ENCODE data around the gene NAT16.

Gene NAT16

DNA sequence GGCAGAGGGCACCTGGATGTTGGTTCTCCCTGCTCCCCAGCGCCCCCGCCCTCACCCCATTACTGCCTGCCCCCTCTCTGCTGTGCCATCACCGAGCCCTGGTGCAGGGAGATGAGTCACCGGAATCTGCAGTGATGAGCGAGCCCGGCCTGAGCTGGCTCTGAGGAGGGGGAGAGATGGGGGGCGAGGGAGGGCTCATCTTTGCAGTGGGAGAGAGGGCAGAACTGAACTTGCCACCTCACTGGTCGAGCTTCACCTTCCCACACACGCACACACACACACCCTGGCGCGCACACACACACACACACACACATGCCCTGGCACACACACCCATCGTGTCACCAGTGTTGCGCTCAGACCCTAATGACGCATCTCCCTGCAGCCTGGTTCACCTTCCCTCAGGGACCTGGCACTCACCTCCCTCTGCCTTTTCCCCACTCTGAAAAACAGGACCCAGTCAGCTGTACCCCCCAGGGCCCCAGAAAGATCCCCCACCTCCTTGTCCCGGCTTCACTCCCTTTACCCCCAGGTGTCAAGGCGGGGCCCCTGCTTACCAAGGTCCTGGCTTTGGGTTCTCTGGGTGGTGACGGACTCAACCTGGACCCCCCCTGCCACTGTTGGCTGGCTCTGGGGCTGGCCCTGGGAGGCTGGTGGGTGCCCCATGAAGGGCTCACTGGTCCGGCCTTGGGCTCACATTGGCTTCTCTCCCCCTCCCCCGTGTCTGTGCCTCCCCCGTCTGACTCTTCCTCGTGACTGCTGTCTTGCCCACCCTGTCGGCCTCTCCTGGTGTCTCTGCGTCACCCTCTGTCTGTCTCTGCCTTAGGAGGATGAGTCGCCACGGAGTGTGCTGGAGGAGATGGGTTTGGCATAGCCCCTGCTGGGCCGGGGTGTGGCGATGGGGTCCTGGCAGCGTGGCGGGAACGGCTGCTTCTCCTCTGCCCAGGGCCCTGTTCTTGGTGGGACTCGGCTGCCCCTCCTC, 20.1 kb downstream of the NAT16 start:
- Histone ChIP-seq H3K4me3 (ENCODE audit: low read length) (no peak overlapping the region), H3K4me2 (ENCODE audit: low read length) (no peak overlapping the region), H3F3A (ENCODE audit: control insufficient read depth, insufficient read depth) (peaks cover 39% of the 10 kb centered on the region), H3K9me2 (replicated peaks; ENCODE audit: control insufficient read depth, low read length) (no peaks in the 10 kb centered on the region), H3K27me3 (ENCODE audit: control insufficient read depth, low read length) (no peaks in the 10 kb centered on the region), H3K27ac (ENCODE audit: low read depth, low read length) (no peak overlapping the region), H3K4me1 (ENCODE audit: control insufficient read depth, low read length) (peaks cover 42% of the 10 kb centered on the region), H3K9me3 (ENCODE audit: control insufficient read depth, insufficient read depth, low read length) (no peaks in the 10 kb centered on the region), H3K79me2 (ENCODE audit: control insufficient read depth, low read length) (peaks cover 25% of the 10 kb centered on the region), H4K20me1 (ENCODE audit: control insufficient read depth, insufficient read depth, low read depth, low read length) (peaks cover 9% of the 10 kb centered on the region), H3K36me3 (ENCODE audit: control insufficient read depth, low read length) (peaks cover 42% of the 10 kb centered on the region)
- no peak for TF ChIP-seq EZH2phosphoT487 (IDR thresholded peaks at IDR 0.05; ENCODE audit: borderline replicate concordance, low read length)
- TF ChIP-seq, protein P1, sequence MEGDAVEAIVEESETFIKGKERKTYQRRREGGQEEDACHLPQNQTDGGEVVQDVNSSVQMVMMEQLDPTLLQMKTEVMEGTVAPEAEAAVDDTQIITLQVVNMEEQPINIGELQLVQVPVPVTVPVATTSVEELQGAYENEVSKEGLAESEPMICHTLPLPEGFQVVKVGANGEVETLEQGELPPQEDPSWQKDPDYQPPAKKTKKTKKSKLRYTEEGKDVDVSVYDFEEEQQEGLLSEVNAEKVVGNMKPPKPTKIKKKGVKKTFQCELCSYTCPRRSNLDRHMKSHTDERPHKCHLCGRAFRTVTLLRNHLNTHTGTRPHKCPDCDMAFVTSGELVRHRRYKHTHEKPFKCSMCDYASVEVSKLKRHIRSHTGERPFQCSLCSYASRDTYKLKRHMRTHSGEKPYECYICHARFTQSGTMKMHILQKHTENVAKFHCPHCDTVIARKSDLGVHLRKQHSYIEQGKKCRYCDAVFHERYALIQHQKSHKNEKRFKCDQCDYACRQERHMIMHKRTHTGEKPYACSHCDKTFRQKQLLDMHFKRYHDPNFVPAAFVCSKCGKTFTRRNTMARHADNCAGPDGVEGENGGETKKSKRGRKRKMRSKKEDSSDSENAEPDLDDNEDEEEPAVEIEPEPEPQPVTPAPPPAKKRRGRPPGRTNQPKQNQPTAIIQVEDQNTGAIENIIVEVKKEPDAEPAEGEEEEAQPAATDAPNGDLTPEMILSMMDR (IDR thresholded peaks at IDR 0.05; ENCODE audit: low read depth, low read length, poor library complexity, severe bottlenecking) = no peak

DNA sequence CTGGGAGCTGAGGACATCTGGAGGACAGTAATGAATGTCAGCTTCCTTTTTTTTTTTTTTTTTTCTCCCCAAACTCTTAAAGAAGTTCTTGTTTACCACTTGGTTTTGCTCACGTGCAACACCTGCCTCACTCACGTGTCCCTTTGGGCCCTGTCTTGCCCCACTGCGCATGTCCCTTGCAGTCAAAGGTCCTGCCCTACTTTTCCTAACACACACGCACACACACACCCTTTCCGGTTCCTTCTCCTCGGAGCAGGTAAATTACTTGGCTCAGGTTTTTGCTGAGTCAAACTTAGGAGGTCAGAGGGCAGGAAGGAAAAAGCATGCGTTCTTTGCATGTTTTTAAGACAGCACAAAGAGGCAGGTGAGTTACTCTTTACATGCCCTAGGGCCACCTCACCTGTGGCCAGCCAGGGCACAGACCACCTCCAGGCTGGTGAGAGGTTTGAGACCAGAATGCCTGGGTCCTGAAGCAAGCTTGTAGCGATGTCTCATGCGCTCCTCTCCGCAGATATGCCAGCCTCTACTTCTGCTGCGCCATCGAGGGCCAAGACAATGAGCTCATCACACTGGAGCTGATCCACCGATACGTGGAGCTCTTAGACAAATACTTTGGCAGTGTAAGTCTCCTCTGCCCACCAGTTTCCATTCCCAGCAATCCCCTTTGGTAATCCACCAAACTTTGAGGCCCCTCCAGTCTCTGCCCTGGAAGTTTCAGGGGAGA, 23.1 kb downstream of the NAT16 start:
- H3K79me2 ChIP-seq (ENCODE audit: control insufficient read depth, low read length) = peaks cover 20% of the 10 kb centered on the region
- H3K9me2 ChIP-seq (replicated peaks; ENCODE audit: control insufficient read depth, low read length) = no peaks in the 10 kb centered on the region
- no peak overlapping the region for H3K27ac ChIP-seq (ENCODE audit: low read depth, low read length)
- no peak overlapping the region for H3K4me2 ChIP-seq (ENCODE audit: low read length)
- H3K4me1 ChIP-seq (ENCODE audit: control insufficient read depth, low read length) = peaks cover 25% of the 10 kb centered on the region
- H3K36me3 ChIP-seq (ENCODE audit: control insufficient read depth, low read length) = peaks cover 45% of the 10 kb centered on the region
- peaks cover 30% of the 10 kb centered on the region for H3F3A ChIP-seq (ENCODE audit: control insufficient read depth, insufficient read depth)
- no peaks in the 10 kb centered on the region for H3K9me3 ChIP-seq (ENCODE audit: control insufficient read depth, insufficient read depth, low read length)
- H4K20me1 ChIP-seq (ENCODE audit: control insufficient read depth, insufficient read depth, low read depth, low read length) = no peaks in the 10 kb centered on the region
- H3K4me3 ChIP-seq (ENCODE audit: low read length) = no peak overlapping the region
- peaks cover 12% of the 10 kb centered on the region for H3K27me3 ChIP-seq (ENCODE audit: control insufficient read depth, low read length)
- TF ChIP-seq, protein P1 (IDR thresholded peaks at IDR 0.05; ENCODE audit: low read depth, low read length, poor library complexity, severe bottlenecking) = no peak
- TF ChIP-seq EZH2phosphoT487 (IDR thresholded peaks at IDR 0.05; ENCODE audit: borderline replicate concordance, low read length) = no peak

DNA sequence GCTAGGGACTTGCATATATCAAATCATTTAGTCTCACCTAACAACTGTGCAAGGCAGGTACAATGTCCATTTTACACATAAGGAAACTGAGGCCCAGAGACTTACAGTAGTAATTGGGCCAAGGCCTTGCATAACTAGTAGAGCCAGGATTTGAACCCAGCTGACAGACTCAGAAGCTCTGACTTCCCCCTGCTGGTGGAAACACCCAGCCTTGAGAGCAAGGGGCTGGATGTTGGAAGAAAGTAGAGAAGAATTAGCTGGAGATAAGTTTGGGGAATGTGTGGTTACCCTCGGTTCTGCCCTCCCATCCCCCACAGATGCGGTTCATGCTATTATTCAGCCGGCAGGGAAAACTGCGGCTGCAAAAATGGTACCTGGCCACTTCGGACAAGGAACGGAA, 23.8 kb downstream of the NAT16 start:
- Histone ChIP-seq H3K27ac (ENCODE audit: low read depth, low read length) (no peak overlapping the region), H3K36me3 (ENCODE audit: control insufficient read depth, low read length) (peaks cover 38% of the 10 kb centered on the region), H3F3A (ENCODE audit: control insufficient read depth, insufficient read depth) (peaks cover 22% of the 10 kb centered on the region), H3K4me3 (ENCODE audit: low read length) (no peak overlapping the region), H3K27me3 (ENCODE audit: control insufficient read depth, low read length) (peaks cover 12% of the 10 kb centered on the region), H4K20me1 (ENCODE audit: control insufficient read depth, insufficient read depth, low read depth, low read length) (no peaks in the 10 kb centered on the region), H3K4me2 (ENCODE audit: low read length) (0 out of 2 replicates have a peak overlapping the region, but pooled peaks have one; percentile 1), H3K9me3 (ENCODE audit: control insufficient read depth, insufficient read depth, low read length) (no peaks in the 10 kb centered on the region), H3K9me2 (replicated peaks; ENCODE audit: control insufficient read depth, low read length) (no peaks in the 10 kb centered on the region), H3K4me1 (ENCODE audit: control insufficient read depth, low read length) (peaks cover 20% of the 10 kb centered on the region), H3K79me2 (ENCODE audit: control insufficient read depth, low read length) (peaks cover 20% of the 10 kb centered on the region)
- TF ChIP-seq EZH2phosphoT487 (IDR thresholded peaks at IDR 0.05; ENCODE audit: borderline replicate concordance, low read length) = no peak
- TF ChIP-seq, protein P1 (IDR thresholded peaks at IDR 0.05; ENCODE audit: low read depth, low read length, poor library complexity, severe bottlenecking) = peak; percentile 34

All from DOHH2 (cell line).